Measurements from ENCODE around the gene PPP1R9B.

- TF ChIP-seq POLR2A (IDR thresholded peaks at IDR 0.05): no peak
- no peak for TF ChIP-seq CTCF (IDR thresholded peaks at IDR 0.05)
Measured at GRCh38 chr17:50185631-50186471, 35.4 kb upstream of the PPP1R9B start.

All from esophagus squamous epithelium (tissue), 4 donors.